Neural progenitor cell (in vitro differentiated cells): ENCODE results near the gene TDP2. TPM values are rescaled to one million over a fixed set of nuclear protein-coding genes. Genes with fewer than 3 reads are reported as not detected.

Source experiments
- DNase-seq: peaks from one replicate; pipeline ENCODE4 v3.0.0-alpha.2; 2016; ENCODE audit warnings: low spot score
- H2AFZ ChIP-seq: fragments of 200-600 bp; sonication (generic); replicated peaks from 2 replicates; pipeline ENCODE4 v1.6.1; 2016; ENCODE audit warnings: antibody characterized with exemption
- H3F3A ChIP-seq: fragments of 200-600 bp; sonication (generic); 2 replicates; pipeline ENCODE4 v1.6.1; 2016; ENCODE audit warnings: antibody characterized with exemption, low read depth
- H3K27ac ChIP-seq: fragments of 200-600 bp; sonication (generic); 2 replicates; pipeline ENCODE4 v1.5.1; 2016; ENCODE audit warnings: mild to moderate bottlenecking
- H3K27me3 ChIP-seq: fragments of 200-600 bp; sonication (generic); 2 replicates; pipeline ENCODE4 v1.6.1; 2016; ENCODE audit warnings: mild to moderate bottlenecking, moderate library complexity
- H3K36me3 ChIP-seq: fragments of 200-600 bp; sonication (generic); 2 replicates; pipeline ENCODE4 v1.5.1; 2016
- H3K4me1 ChIP-seq: fragments of 200-600 bp; sonication (generic); 2 replicates; pipeline ENCODE4 v1.6.1; 2016; ENCODE audit warnings: mixed run types
- H3K4me2 ChIP-seq: fragments of 200-600 bp; sonication (generic); 2 replicates; pipeline ENCODE4 v1.6.1; 2016
- H3K4me3 ChIP-seq: fragments of 200-600 bp; sonication (generic); 2 replicates; pipeline ENCODE4 v1.5.1; 2016
- H3K79me2 ChIP-seq: fragments of 200-600 bp; sonication (generic); 2 replicates; pipeline ENCODE4 v1.6.1; 2016; ENCODE audit warnings: low read depth
- H3K9ac ChIP-seq: fragments of 200-600 bp; sonication (generic); 2 replicates; pipeline ENCODE4 v1.6.1; 2016
- H3K9me3 ChIP-seq: fragments of 200-600 bp; sonication (generic); 2 replicates; pipeline ENCODE4 v1.5.1; 2016; ENCODE audit warnings: low read depth
- H4K20me1 ChIP-seq: fragments of 200-600 bp; sonication (generic); 2 replicates; pipeline ENCODE4 v1.6.1; 2016; ENCODE audit warnings: low read depth
- H3K27ac Mint-ChIP-seq: 3 replicates; pipeline ENCODE4 v1.8.0; 2021; ENCODE audit warnings: mixed read lengths
- H3K27me3 Mint-ChIP-seq: 2 replicates; pipeline ENCODE4 v1.8.0; 2022; ENCODE audit warnings: low read depth, mild to moderate bottlenecking, inconsistent platforms, moderate library complexity, mixed read lengths; ENCODE audit not compliant: insufficient read depth
- H3K36me3 Mint-ChIP-seq: 3 replicates; pipeline ENCODE4 v1.8.0; 2021; ENCODE audit warnings: mixed read lengths
- H3K4me1 Mint-ChIP-seq: 3 replicates; pipeline ENCODE4 v1.8.0; 2021; ENCODE audit warnings: mixed read lengths
- H3K4me3 Mint-ChIP-seq: 3 replicates; pipeline ENCODE4 v1.8.0; 2021; ENCODE audit warnings: mild to moderate bottlenecking, moderate library complexity, mixed read lengths
- H3K9me3 Mint-ChIP-seq: 3 replicates; pipeline ENCODE4 v1.8.0; 2020; ENCODE audit warnings: mixed read lengths
- EZH2 ChIP-seq: fragments of 200-600 bp; sonication (generic); IDR thresholded peaks from 2 replicates; pipeline ENCODE4 v1.6.1; 2017; ENCODE audit warnings: antibody characterized with exemption, mild to moderate bottlenecking, moderate library complexity
- EZH2phosphoT487 ChIP-seq: fragments of 200-600 bp; sonication (generic); IDR thresholded peaks from 2 replicates; pipeline ENCODE4 v1.6.1; 2017; ENCODE audit warnings: antibody characterized with exemption
- total RNA-seq: library from RNA; depleted of rRNA; stranded (reverse); fragments of >200 nt; gene quantifications from 2 replicates; pipeline ENCODE4 v1.2.3, GENCODE V29; 2015; ENCODE audit warnings: low replicate concordance
- TF ChIP-seq, protein P1 (sequence below): fragments of 200-600 bp; sonication (generic); IDR thresholded peaks from 2 replicates; pipeline ENCODE4 v1.5.1; 2017; ENCODE audit warnings: antibody characterized with exemption, mild to moderate bottlenecking

TDP2 gene
- total RNA-seq, 1 donor from 2014 or later = 49.9 TPM

DNA sequence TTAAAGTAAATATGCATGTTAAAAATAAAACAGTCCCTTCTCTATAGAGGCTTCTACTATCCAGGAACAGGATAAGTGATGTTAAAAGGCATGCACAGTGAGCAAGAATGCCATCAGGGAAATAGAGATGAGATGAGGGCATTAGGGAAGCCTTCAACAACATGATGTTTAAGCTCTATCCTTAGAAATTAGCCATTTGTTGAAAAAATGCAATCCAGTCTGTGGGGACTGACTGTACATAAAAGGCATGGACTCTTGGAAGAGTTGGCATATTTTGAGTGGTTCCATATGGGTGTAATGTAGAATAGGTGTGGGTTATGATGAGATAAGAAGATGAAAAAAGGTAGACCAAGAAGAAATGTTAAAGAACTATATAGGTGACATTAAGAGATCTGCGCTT is 26.5 kb downstream of the TDP2 start:
- H4K20me1 ChIP-seq = no peaks in the 10 kb centered on the region
- H3K9me3 Mint-ChIP-seq = peaks cover 21% of the 10 kb centered on the region
- H3K27me3 Mint-ChIP-seq = peaks cover 6% of the 10 kb centered on the region
- H3K36me3 Mint-ChIP-seq = no peaks in the 10 kb centered on the region
- H3K4me1 Mint-ChIP-seq = peaks cover 1% of the 10 kb centered on the region
- no peak overlapping the region for H3K4me3 ChIP-seq
- no peak overlapping the region for H2AFZ ChIP-seq
- H3K4me3 Mint-ChIP-seq = no peak overlapping the region
- H3K79me2 ChIP-seq = no peaks in the 10 kb centered on the region
- H3K4me1 ChIP-seq = no peaks in the 10 kb centered on the region
- TF ChIP-seq, protein P1, sequence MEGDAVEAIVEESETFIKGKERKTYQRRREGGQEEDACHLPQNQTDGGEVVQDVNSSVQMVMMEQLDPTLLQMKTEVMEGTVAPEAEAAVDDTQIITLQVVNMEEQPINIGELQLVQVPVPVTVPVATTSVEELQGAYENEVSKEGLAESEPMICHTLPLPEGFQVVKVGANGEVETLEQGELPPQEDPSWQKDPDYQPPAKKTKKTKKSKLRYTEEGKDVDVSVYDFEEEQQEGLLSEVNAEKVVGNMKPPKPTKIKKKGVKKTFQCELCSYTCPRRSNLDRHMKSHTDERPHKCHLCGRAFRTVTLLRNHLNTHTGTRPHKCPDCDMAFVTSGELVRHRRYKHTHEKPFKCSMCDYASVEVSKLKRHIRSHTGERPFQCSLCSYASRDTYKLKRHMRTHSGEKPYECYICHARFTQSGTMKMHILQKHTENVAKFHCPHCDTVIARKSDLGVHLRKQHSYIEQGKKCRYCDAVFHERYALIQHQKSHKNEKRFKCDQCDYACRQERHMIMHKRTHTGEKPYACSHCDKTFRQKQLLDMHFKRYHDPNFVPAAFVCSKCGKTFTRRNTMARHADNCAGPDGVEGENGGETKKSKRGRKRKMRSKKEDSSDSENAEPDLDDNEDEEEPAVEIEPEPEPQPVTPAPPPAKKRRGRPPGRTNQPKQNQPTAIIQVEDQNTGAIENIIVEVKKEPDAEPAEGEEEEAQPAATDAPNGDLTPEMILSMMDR = no peak
- TF ChIP-seq EZH2phosphoT487 = no peak
- TF ChIP-seq EZH2 = no peak
- no peak overlapping the region for H3K4me2 ChIP-seq
- no peak overlapping the region for H3K27ac Mint-ChIP-seq
- H3F3A ChIP-seq = peaks cover 7% of the 10 kb centered on the region
- H3K27ac ChIP-seq = no peak overlapping the region
- no peak overlapping the region for H3K9ac ChIP-seq
- peaks cover 19% of the 10 kb centered on the region for H3K27me3 ChIP-seq
- DNase-seq = no peak
- no peaks in the 10 kb centered on the region for H3K9me3 ChIP-seq
- no peaks in the 10 kb centered on the region for H3K36me3 ChIP-seq

GRCh38 chr6:24636681-24637080 is 30.0 kb downstream of the TDP2 start:
- no peaks in the 10 kb centered on the region for H3K36me3 Mint-ChIP-seq
- Histone ChIP-seq H4K20me1 (no peaks in the 10 kb centered on the region), H3K4me2 (no peak overlapping the region), H3K4me1 (peaks cover 16% of the 10 kb centered on the region), H3K27ac (no peak overlapping the region), H3K9ac (no peak overlapping the region), H3K27me3 (no peaks in the 10 kb centered on the region), H3K79me2 (no peaks in the 10 kb centered on the region), H3K4me3 (no peak overlapping the region), H2AFZ (no peak overlapping the region), H3F3A (peaks cover 18% of the 10 kb centered on the region), H3K36me3 (no peaks in the 10 kb centered on the region), H3K9me3 (no peaks in the 10 kb centered on the region)
- H3K4me3 Mint-ChIP-seq = no peak overlapping the region
- H3K27me3 Mint-ChIP-seq = no peaks in the 10 kb centered on the region
- no peak overlapping the region for H3K27ac Mint-ChIP-seq
- H3K9me3 Mint-ChIP-seq = peaks cover 23% of the 10 kb centered on the region
- H3K4me1 Mint-ChIP-seq = peaks cover 15% of the 10 kb centered on the region
- no peak for DNase-seq
- no peak for TF ChIP-seq EZH2
- TF ChIP-seq, protein P1 = no peak
- no peak for TF ChIP-seq EZH2phosphoT487

DNA sequence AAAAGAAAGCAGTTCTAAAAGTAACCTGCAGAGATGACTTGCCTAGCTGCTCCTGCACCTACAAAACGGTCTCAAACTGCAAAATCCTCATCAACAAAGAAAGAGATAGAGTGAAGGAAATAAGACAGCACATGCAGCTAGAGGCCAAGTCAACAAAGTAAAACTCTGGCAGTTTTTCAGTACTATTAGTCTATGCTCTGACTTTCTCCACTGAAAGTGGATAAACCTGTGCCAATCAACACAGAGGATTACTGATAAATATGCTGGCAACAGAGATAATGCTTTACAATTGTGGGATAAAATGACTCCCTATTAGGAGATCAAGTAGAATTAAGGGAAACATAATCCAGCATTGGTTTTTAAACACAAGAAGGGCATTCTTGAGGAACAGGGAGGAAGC is 34.1 kb downstream of the TDP2 start:
- Histone ChIP-seq H3K36me3 (no peaks in the 10 kb centered on the region), H4K20me1 (no peaks in the 10 kb centered on the region), H3F3A (peaks cover 27% of the 10 kb centered on the region), H3K4me2 (no peak overlapping the region), H3K4me3 (no peak overlapping the region), H3K79me2 (no peaks in the 10 kb centered on the region), H2AFZ (peak overlapping the region; percentile 58), H3K27ac (peak overlapping the region; percentile 57), H3K27me3 (no peaks in the 10 kb centered on the region), H3K9ac (no peak overlapping the region), H3K4me1 (peaks cover 27% of the 10 kb centered on the region), H3K9me3 (no peaks in the 10 kb centered on the region)
- Mint-ChIP-seq H3K4me3 (no peak overlapping the region), H3K4me1 (peaks cover 20% of the 10 kb centered on the region), H3K27ac (no peak overlapping the region), H3K36me3 (no peaks in the 10 kb centered on the region), H3K27me3 (no peaks in the 10 kb centered on the region), H3K9me3 (peaks cover 2% of the 10 kb centered on the region)
- TF ChIP-seq EZH2 = no peak
- DNase-seq = no peak

DNA sequence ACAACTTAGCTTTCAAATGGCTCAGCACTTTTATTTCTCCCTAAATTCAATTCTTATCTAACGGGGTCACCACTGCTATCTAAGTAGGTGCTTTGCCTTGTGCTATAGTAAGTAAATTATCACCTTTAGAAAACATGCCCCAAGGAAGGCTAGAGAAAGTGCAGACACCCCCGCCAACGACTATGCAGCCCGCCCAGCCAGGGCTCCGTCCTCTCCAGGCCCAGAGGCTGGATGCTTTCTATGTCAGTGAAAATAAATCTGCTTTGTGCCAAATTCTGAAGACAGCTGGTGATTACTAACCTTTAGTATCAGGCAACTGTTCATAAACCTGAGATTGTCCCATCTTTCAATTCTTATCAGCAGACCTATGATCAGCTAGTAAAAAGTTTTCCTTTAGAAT is 35.0 kb downstream of the TDP2 start:
- H3K27ac ChIP-seq = no peak overlapping the region
- Mint-ChIP-seq H3K36me3 (no peaks in the 10 kb centered on the region), H3K4me3 (no peak overlapping the region), H3K27me3 (no peaks in the 10 kb centered on the region), H3K27ac (no peak overlapping the region), H3K9me3 (peaks cover 2% of the 10 kb centered on the region), H3K4me1 (peaks cover 20% of the 10 kb centered on the region)
- peak overlapping the region; percentile 55 for H3K4me2 ChIP-seq
- H3F3A ChIP-seq = peaks cover 27% of the 10 kb centered on the region
- H3K27me3 ChIP-seq = no peaks in the 10 kb centered on the region
- H4K20me1 ChIP-seq = no peaks in the 10 kb centered on the region
- TF ChIP-seq EZH2 = no peak
- TF ChIP-seq EZH2phosphoT487 = no peak
- DNase-seq = no peak
- no peaks in the 10 kb centered on the region for H3K79me2 ChIP-seq
- H3K9me3 ChIP-seq = no peaks in the 10 kb centered on the region
- no peaks in the 10 kb centered on the region for H3K36me3 ChIP-seq
- no peak overlapping the region for H3K4me3 ChIP-seq
- H2AFZ ChIP-seq = peak overlapping the region; percentile 94
- H3K9ac ChIP-seq = no peak overlapping the region
- peaks cover 27% of the 10 kb centered on the region for H3K4me1 ChIP-seq
